GM13977 (cell line): ENCODE results near the gene PCED1A.
A peak's percentile ranks its signal among the peaks of the same experiment; 100 is the strongest.

ENCODE experiments used
- DNase-seq: peaks from one replicate; pipeline ENCODE4 v3.0.0; 2012; ENCODE audit warnings: low spot score
- in situ Hi-C: fragments of 300-500 bp; cut with MboI; formaldehyde crosslinking; loops from one replicate; pipeline ENCODE4 v1.12.0; 2022; ENCODE audit warnings: low sequenced_read_pairs, low pct_unique_long_range_greater_than_20kb, mixed read lengths, inconsistent platforms; ENCODE audit not compliant: unreplicated experiment
- TF ChIP-seq, protein P1 (sequence below): IDR thresholded peaks from 2 replicates; pipeline ENCODE4 v1.5.1; 2012; ENCODE audit warnings: mild to moderate bottlenecking, control low read depth; ENCODE audit not compliant: insufficient read depth; ENCODE audit errors: extremely low read depth, missing control alignments

PCED1A gene

DNA sequence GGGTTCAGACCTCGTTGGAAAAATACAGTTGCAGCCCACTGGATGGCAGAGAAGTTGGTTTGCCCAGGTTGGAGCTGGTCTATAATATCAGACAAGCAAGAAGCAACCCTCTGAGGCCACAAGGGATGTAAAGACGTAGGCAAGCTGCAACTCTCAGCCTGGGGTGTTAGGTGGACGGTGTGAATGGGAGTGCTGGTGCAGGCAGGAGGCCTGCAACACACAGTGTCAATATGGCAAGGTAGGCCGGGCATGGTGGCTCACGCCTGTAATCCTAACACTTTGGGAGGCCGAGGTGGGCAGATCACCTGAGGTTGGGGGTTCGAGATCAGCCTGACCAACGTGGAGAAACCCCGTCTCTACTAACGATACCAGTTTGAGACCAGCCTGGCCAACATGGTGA, 10.6 kb upstream of the PCED1A start:
- DNase-seq: no peak
- in situ Hi-C loops: no loop called here
- TF ChIP-seq, protein P1, sequence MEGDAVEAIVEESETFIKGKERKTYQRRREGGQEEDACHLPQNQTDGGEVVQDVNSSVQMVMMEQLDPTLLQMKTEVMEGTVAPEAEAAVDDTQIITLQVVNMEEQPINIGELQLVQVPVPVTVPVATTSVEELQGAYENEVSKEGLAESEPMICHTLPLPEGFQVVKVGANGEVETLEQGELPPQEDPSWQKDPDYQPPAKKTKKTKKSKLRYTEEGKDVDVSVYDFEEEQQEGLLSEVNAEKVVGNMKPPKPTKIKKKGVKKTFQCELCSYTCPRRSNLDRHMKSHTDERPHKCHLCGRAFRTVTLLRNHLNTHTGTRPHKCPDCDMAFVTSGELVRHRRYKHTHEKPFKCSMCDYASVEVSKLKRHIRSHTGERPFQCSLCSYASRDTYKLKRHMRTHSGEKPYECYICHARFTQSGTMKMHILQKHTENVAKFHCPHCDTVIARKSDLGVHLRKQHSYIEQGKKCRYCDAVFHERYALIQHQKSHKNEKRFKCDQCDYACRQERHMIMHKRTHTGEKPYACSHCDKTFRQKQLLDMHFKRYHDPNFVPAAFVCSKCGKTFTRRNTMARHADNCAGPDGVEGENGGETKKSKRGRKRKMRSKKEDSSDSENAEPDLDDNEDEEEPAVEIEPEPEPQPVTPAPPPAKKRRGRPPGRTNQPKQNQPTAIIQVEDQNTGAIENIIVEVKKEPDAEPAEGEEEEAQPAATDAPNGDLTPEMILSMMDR: no peak

- TF ChIP-seq, protein P1: no peak
- DNase-seq: no peak
- in situ Hi-C loops: no loop called here
Observed at GRCh38 chr20:2849529-2849928, 9.1 kb upstream of the PCED1A start.

- in situ Hi-C loops: no loop called here
- DNase-seq: no peak
- TF ChIP-seq, protein P1: no peak
Observed at GRCh38 chr20:2847802-2848201, 7.3 kb upstream of the PCED1A start.

- DNase-seq: no peak
- TF ChIP-seq, protein P1: no peak
- in situ Hi-C loops: no loop called here
Observed at GRCh38 chr20:2846698-2847097, 6.2 kb upstream of the PCED1A start.

GRCh38 chr20:2845607-2846006, 5.2 kb upstream of the PCED1A start:
- in situ Hi-C loops: no loop called here
- TF ChIP-seq, protein P1: no peak
- DNase-seq: no peak

GRCh38 chr20:2840967-2841531, 594 bp upstream of the PCED1A start:
- in situ Hi-C loops: no loop called here
- TF ChIP-seq, protein P1: no peak
- peak; percentile 69 for DNase-seq

GRCh38 chr20:2839732-2840137, 720 bp downstream of the PCED1A start:
- in situ Hi-C loops: no loop called here
- no peak for DNase-seq
- TF ChIP-seq, protein P1: no peak
